ENCODE results near the gene ERC1. TPM values are rescaled to one million over a fixed set of nuclear protein-coding genes. Genes with fewer than 3 reads are reported as not detected.

ERC1 gene
- total RNA-seq, 4 donors from 2014 or later = 23.5 to 74.8 (median 57.0) TPM

DNA sequence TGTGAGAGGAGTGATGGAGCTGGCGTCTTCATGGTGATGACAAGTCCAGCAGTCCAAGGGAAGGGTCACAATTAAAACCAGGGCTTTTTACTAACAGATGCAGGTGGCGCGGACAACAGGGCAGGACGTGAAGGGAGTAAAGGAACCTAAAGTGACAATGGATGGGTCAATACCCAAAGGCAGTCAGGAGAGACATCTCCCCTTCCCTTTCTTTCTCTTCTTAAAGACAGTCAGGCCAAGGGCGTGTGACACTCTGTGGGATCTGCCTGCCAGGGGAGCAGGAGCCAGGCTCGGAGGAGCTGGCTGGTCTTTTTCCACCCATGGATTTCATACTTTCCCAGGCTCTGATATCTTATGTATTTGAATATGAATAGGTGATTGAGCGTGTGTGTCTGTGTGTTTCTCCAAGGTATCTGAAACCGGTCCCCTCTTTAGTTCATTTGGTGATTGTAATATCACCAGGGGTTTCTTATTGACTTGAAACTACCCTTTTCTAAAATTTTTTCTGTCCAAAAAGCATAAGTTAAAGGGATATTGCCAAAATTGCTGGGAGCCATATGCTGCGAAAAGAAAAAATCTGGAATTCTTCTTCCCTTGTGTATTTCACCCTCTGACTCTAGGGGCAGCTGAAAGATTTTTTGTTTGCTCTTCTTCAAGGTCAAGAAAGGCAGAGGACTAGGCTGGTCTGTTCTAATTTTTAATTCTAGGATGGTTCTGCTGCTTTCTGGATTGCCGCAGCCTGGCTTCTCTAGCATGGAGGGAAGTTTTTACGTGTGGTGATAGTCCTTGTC is 541.5 kb downstream of the ERC1 start:
- TF ChIP-seq, protein P1, sequence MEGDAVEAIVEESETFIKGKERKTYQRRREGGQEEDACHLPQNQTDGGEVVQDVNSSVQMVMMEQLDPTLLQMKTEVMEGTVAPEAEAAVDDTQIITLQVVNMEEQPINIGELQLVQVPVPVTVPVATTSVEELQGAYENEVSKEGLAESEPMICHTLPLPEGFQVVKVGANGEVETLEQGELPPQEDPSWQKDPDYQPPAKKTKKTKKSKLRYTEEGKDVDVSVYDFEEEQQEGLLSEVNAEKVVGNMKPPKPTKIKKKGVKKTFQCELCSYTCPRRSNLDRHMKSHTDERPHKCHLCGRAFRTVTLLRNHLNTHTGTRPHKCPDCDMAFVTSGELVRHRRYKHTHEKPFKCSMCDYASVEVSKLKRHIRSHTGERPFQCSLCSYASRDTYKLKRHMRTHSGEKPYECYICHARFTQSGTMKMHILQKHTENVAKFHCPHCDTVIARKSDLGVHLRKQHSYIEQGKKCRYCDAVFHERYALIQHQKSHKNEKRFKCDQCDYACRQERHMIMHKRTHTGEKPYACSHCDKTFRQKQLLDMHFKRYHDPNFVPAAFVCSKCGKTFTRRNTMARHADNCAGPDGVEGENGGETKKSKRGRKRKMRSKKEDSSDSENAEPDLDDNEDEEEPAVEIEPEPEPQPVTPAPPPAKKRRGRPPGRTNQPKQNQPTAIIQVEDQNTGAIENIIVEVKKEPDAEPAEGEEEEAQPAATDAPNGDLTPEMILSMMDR (IDR thresholded peaks at IDR 0.05) = no peak
- TF ChIP-seq POLR2A (IDR thresholded peaks at IDR 0.05) (no peak), EP300 (IDR thresholded peaks at IDR 0.05; ENCODE audit: low read depth) (no peak), POLR2AphosphoS5 (IDR thresholded peaks at IDR 0.05) (no peak)
- no peak for DNase-seq
- in situ Hi-C loops (cut with MboI; ENCODE audit: low pct_ligation_motif_present in 1 of 4, low pct_unique_long_range_greater_than_20kb in 1 of 4, low sequenced_read_pairs in 3 of 4) = no loop called here
- 64 to 72% methylated on average over 10 to 11 of the region's 11 CpGs for WGBS, 2 donors (ENCODE audit: low coverage in 1 of 2)
- Histone ChIP-seq H3K27ac (peak overlapping the region in 2 of 4 donors; percentile 38 to 62), H3K36me3 (no peaks in the 10 kb centered on the region), H3K4me1 (peaks cover 0 to 8% (median 6%) of the 10 kb centered on the region in 4 donors), H3K27me3 (peaks cover 84% of the 10 kb centered on the region), H3K9me3 (no peaks in the 10 kb centered on the region), H3K4me3 (peak overlapping the region in 1 of 4 donors; percentile 14)
- intact Hi-C loops (cut with DNase I; ENCODE audit: low total_unique reads) = no loop called here

- intact Hi-C loops (cut with DNase I; ENCODE audit: low total_unique reads) = no loop called here
- Histone ChIP-seq H3K36me3 (no peaks in the 10 kb centered on the region), H3K27ac (peak overlapping the region in 2 of 4 donors; percentile 14 to 38), H3K27me3 (peaks cover 78% of the 10 kb centered on the region), H3K4me1 (peaks cover 0 to 8% (median 6%) of the 10 kb centered on the region in 4 donors), H3K4me3 (peak overlapping the region in 1 of 4 donors; percentile 14), H3K9me3 (no peaks in the 10 kb centered on the region)
- in situ Hi-C loops (cut with MboI; ENCODE audit: low pct_ligation_motif_present in 1 of 4, low pct_unique_long_range_greater_than_20kb in 1 of 4, low sequenced_read_pairs in 3 of 4) = no loop called here
- TF ChIP-seq EP300 (IDR thresholded peaks at IDR 0.05; ENCODE audit: low read depth) (no peak), POLR2AphosphoS5 (IDR thresholded peaks at IDR 0.05) (no peak), POLR2A (IDR thresholded peaks at IDR 0.05) (no peak)
- TF ChIP-seq, protein P1 (IDR thresholded peaks at IDR 0.05) = no peak
- no peak for DNase-seq
- WGBS, 2 donors (ENCODE audit: low coverage in 1 of 2) = 61 to 76% methylated on average over 4 to 9 of the region's 9 CpGs
These were observed 542.2 kb downstream of the ERC1 start for GRCh38 chr12:1533205-1533601.

DNA sequence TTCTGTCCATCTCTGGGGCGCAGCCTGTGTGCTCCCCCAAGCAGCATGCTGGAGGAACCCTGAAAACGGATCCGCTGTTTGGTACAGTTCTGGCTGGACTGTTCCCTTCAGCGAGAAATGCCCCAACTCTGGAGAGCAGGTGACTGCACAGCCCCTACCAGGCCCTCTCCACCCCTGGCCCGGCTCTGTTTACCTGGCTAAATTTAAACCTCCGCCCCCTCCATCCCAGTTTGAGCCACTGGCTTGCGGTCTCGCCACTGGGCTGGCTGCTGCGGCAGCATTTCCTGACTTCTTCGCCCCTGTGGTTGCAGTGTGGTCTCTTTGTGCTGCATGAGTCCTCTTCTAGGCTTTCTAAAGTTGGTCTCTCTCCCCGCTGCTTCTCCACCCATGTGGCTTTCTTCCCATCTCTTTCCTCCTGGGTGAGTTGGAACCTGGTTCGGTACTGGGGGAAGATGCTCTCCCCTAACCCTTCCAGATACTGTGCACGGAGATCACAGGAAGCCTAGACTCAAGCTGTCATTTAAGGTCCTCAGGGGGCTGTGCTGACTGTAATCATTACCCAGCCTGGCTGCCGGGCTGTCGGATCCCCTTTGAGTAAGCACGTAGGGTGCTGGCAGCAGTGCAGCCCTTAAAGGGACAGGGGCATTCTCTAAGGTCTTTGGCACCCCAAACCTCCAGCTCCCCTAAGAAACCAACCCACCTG is 542.7 kb downstream of the ERC1 start:
- Histone ChIP-seq H3K4me3 (no peak overlapping the region), H3K9me3 (no peaks in the 10 kb centered on the region), H3K27me3 (peaks cover 75% of the 10 kb centered on the region), H3K36me3 (no peaks in the 10 kb centered on the region), H3K27ac (peak overlapping the region in 2 of 4 donors; percentile 14 to 38), H3K4me1 (peaks cover 0 to 8% (median 6%) of the 10 kb centered on the region in 4 donors)
- in situ Hi-C loops (cut with MboI; ENCODE audit: low pct_ligation_motif_present in 1 of 4, low pct_unique_long_range_greater_than_20kb in 1 of 4, low sequenced_read_pairs in 3 of 4) = no loop called here
- WGBS, 2 donors (ENCODE audit: low coverage in 1 of 2) = 25 to 46% methylated on average over 5 to 16 of the region's 16 CpGs
- TF ChIP-seq POLR2AphosphoS5 (IDR thresholded peaks at IDR 0.05) (no peak), EP300 (IDR thresholded peaks at IDR 0.05; ENCODE audit: low read depth) (no peak), POLR2A (IDR thresholded peaks at IDR 0.05) (no peak)
- intact Hi-C loops (cut with DNase I; ENCODE audit: low total_unique reads) = no loop called here
- DNase-seq = peak; percentile 47

DNA sequence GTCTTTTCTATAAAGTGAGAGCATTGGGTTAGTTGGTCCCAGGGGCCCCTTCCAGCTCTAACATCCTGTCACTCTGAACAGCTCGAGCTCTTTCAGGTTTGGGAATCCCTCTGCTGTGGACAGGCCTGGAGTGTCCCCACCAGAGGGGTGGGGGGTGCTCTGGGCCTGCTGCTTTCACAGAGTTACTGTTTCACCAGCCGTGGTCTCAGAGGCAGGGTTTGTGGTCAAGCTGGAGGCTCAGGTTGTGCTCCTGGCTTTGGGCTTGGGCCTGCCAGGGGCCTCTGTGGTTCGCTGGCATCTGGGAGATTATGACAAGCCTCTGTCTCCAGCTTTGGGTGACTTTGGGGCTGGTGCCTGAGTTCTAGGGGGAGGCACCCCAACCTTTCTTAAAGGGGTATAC is 543.7 kb downstream of the ERC1 start:
- in situ Hi-C loops (cut with MboI; ENCODE audit: low pct_ligation_motif_present in 1 of 4, low pct_unique_long_range_greater_than_20kb in 1 of 4, low sequenced_read_pairs in 3 of 4) (no loop called here), intact Hi-C loops (cut with DNase I; ENCODE audit: low total_unique reads) (no loop called here)
- peaks cover 0 to 8% (median 6%) of the 10 kb centered on the region in 4 donors for H3K4me1 ChIP-seq
- no peaks in the 10 kb centered on the region for H3K9me3 ChIP-seq
- 64% methylated on average over 3 of the region's 3 CpGs; no CpG with 5 or more reads in 1 of the 2 donors for WGBS, 2 donors (ENCODE audit: low coverage in 1 of 2)
- peak overlapping the region in 1 of 4 donors; percentile 10 for H3K27ac ChIP-seq
- DNase-seq = peak; percentile 30
- TF ChIP-seq, protein P1 (IDR thresholded peaks at IDR 0.05) = no peak
- no peak for TF ChIP-seq POLR2AphosphoS5 (IDR thresholded peaks at IDR 0.05)
- no peak for TF ChIP-seq EP300 (IDR thresholded peaks at IDR 0.05; ENCODE audit: low read depth)
- no peak for TF ChIP-seq POLR2A (IDR thresholded peaks at IDR 0.05)
- no peak overlapping the region for H3K4me3 ChIP-seq
- no peaks in the 10 kb centered on the region for H3K36me3 ChIP-seq
- H3K27me3 ChIP-seq = peaks cover 65% of the 10 kb centered on the region
